Measurements from ENCODE around the gene PPFIBP2. TPM values are rescaled to one million over a fixed set of nuclear protein-coding genes. Genes with fewer than 3 reads are reported as not detected.
"Not testable (repeated sequence)": the region's sequence is repeated elsewhere in the genome, so short reads cannot be mapped to it uniquely, and the experiment has no call there.

PPFIBP2 gene
- total RNA-seq, 1 donor from 2014 or later = 63.8 TPM

DNA sequence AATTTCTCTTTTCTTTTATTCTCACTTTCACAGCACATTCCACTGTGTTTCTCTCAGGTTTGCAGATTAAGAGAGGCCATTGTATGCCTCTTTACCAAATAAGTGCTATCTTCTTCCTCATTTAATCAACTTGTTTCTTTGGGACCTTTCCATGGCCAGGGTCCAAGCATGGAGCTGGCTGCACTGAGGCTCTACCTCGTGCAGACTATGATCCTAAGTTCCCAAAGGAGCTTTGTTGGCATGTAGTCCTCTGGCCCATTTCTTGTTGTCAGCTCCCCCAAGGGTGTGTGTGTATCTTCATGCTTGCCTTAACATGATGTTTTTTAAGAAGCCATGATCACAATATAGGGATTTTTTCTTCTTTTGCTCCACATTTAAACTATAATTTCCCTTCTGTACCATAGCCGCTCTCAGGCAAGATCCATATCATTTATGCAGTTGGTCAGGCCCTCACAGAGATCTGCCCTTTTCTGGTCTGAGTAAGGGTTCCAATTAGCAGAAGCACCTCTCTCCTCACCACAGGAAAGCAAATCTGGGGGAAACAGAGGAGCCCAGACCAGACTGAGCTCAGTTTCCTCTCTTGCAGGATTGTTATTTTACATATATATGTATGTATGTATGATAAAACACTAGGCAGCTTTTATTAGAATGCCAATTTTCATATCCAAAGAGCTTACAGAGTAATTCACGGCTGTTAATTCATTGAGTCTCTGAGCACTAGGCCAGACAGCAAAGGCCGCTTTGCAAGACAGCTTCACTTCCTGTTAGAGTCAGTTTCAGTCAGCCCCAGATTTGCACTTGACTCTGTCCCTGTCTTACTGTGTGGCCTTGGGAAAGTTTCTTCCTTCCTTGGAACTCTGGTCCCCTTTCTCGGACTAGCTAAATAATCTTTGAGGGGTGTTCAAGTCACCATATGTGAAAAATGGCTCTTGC is 125.2 kb downstream of the PPFIBP2 start:
- DNase-seq = no peak

GRCh38 chr11:7639643-7640025 is 125.8 kb downstream of the PPFIBP2 start:
- DNase-seq = no peak

DNA sequence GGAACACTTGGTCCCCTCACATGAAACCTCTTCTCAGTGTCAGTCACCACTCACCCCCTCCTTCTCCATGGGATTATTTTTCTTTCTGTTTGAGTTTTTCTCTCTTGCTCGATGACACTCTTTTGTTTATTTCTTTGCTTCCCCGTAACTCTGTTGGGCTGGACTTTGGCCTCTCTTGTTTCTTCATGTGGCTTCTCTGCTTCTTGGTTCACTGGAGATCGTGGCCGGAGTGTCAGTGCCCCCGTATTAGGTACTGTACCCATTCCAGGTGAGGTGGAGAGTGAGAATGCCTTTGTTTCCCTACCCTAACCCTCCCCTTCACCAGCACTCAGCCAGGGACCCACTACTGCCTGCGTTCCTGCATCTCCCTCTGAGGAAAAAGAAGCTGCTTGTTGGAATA is 127.0 kb downstream of the PPFIBP2 start:
- no peak for DNase-seq

- no peak for DNase-seq
Measured at GRCh38 chr11:7642747-7643146, 128.9 kb downstream of the PPFIBP2 start.

- DNase-seq = no peak
Measured at GRCh38 chr11:7643314-7643713, 129.5 kb downstream of the PPFIBP2 start.

- no peak for DNase-seq
Measured at GRCh38 chr11:7645206-7645605, 131.4 kb downstream of the PPFIBP2 start.

DNA sequence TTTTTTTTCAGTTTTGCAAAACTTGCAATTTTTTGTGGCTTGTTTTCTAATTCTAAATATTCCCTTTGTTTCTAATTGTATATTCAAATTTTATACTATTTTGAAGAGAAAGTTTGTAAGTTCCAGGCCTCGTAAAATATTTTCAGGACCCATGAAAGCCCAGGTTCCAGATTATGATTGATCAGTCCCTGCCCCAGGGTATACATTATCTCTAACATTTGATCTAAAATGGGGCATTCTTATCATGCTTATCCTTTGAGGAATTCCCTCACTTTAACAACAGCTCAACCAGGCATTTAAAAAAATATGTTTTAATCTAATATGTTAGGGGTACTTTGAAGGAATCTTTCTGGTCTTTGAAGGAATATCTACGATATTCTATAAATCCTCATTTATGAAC is 133.1 kb downstream of the PPFIBP2 start:
- DNase-seq = no peak

- DNase-seq = no peak
Measured at GRCh38 chr11:7648264-7648663, 134.5 kb downstream of the PPFIBP2 start.

- no peak for DNase-seq
Measured at GRCh38 chr11:7651140-7651551, 137.3 kb downstream of the PPFIBP2 start.

GRCh38 chr11:7651700-7652099 is 137.9 kb downstream of the PPFIBP2 start:
- DNase-seq = no peak

DNA sequence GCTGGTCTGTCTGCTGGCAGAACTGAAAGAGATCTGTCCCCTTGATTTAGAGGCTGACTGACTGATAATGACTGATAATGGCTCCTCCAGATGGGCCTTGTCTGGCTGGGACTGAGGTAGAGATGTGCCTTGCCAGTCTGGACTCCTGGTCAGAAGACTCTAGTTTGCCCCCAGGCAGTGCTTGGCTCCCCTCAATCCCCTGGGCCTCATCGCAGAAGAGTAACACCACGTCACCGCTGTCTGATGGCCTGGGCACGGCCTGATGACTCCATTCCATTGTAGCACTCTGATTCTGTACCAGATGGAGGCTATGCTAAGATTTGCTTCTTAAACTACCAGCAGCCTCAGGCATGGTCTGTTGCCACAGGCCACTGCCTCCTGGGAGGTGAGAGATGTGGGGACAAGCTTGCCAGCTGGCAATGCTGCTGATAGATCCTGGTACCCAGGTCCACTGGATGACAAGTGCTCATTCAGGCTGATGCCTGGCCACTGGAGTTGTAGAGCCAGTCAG is 140.5 kb downstream of the PPFIBP2 start:
- no peak for DNase-seq

DNA sequence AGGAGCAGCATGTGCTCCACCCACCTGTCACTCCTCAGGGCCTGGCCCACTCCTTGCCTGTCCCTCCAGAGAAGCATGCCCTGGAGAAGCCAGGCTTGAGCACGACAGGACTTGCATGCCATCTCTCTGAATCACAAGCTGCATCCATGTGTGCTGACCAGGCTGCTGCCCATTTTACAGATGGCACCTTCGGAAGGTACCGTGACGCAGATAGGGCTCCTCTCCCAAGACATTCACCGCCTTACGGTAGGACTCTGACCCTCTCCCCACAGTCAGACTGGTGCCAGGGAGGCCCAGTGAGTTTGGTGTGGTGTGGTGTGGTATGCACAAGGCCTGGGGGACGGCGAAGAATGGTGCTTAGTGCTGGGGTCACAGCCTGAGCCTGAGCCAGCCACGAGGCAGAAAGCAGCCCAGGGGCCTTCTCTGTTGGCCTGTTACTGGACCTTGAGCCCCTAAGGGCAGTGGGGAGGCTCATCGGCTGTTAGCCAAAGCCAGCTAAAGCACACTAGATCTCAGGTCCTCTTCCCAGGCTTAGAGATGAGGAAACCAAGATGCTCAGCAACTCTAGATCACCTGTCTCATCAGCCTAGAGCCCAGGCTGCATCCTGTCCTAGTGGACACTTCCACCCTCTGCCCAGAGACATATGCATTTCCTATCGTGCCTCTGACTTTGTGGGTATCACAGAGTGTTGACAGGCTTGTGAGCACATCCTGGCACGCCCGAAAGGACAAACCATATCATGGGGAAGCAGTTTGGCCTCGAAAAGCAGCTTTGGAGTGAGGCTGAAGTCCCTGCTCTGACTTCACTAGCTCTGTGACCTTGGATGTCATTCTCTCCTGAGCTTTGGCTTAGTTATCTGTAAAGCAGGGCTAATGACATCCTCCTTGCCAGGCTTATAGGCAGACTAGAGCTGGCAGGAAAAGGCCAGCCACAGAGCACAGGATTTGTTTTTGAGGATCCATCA is 141.7 kb downstream of the PPFIBP2 start:
- DNase-seq = no peak

DNA sequence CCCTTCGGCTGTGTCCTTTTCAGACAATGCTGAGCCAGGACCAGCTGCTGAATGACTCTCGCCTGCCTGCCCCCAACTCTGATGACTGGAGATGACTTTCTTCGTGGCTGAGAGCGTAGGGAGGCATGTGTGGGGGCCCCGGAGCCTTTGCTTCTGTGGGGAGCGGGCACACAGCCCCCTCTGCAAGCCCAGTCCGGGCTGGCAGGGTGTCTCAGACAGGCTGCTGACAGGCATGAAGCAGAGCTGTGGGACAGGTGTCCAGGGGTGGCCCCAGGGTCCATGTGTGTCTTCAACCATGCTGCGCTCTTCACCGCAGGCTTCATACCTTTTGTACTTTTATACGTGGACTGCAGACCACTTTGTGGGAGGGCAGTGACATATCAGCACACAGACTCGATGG is 142.9 kb downstream of the PPFIBP2 start:
- no peak for DNase-seq

- peak; percentile 15 for DNase-seq
Measured at GRCh38 chr11:7657306-7658025, 143.7 kb downstream of the PPFIBP2 start.

DNA sequence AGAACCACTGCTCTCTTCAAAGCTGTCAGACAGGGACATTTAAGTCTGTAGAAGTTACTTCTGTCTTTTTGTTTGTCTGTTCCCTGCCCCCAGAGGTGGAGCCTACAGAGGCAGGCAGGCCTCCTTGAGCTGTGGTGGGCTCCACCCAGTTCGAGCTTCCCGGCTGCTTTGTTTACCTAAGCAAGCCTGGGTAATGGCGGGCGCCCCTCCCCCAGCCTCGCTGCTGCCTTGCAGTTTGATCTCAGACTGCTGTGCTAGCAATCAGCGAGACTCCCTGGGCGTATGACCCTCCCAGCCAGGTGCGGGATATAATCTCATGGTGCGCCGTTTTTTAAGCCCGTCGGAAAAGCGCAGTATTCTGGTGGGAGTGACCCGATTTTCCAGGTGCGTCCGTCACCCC is 149.7 kb downstream of the PPFIBP2 start:
- not testable (repeated sequence) for DNase-seq

- no peak for DNase-seq
Measured at GRCh38 chr11:7664867-7665266, 151.1 kb downstream of the PPFIBP2 start.

DNA sequence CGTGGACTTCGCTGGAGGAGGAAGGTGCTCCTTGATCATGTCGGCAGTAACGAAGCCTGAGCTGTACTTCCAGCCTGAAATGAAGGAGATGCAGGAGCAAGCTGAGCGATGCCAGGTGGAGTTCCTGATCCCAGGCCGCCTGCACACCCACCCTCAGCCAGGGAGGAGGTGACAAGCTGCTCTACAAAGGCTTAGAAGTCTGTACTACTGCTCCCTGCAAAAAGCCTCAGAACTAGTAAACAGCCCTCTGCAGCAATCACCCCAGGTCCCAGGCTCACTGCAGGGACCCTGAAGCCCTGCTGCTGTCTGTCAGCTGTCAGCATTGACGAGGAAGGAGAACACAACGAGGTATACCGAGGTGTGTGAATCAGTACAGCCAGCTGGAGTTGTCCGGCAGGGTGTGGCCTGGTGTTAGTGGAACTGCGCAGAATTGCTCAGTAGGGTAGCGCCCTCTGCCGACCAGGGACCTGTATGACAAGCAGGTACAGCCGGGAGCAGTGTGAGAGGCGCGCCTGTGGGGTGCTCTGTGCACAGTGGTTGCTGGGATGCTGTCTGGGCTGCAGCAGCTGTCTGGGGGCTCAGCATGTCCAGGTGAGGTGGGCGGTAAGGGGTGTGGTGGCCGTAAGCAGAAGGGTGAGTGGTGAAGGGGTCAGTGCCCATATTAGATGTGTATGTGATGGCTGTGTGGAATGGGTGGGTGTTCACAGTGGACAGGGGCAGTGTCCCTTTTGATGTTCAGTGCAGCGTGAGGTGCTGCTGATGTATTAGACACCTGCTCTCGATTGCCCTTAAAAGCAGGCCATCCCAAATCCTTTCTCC is 151.9 kb downstream of the PPFIBP2 start:
- DNase-seq = no peak

DNA sequence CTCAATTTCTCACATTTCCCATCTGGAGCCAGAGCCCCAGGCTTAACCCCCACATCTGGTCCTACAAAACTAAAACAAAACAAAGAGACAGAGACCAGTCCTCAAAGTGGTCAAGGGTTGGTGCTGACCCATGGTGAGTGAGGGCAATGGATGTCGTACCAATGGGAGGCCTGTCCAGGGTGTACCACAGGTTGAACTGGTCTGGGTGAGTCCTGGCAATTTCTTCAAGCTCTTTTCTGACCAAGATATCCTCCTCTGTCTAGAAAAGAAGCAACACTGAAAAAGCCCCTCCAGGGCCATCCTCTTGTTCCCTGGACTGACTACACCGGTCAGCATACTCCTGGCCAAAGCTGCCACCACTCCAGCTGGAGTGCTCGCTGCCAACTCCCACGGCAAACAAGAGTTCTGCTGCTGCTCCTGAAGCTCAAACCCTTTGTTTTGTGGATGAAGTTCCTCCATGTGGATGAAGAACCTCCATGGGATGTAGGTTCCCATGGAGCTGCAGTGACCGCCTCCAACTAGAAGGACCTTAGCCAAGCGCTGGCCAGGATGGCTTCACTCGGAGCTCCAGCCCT is 152.6 kb downstream of the PPFIBP2 start:
- DNase-seq = no peak

GRCh38 chr11:7667460-7667859 is 153.7 kb downstream of the PPFIBP2 start:
- no peak for DNase-seq

DNA sequence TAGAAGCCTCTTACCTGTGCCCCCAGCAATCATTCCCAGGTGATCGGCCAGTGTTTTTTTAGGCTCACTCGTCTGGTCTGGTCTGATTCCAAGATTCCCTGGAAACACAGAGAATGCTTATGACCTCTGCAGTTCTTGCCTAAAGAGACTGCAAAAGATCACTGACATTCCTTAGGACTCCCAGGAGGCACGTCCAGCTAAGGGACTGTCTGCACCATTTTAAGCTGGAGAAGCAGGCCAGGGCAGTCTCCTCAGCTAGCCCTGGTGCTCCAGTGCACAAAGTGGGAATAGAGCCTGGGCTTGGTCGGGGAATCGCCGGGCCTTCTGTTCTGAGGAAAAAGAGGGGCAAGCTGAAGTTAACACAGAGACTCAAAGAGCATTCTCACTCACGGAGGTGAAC is 154.7 kb downstream of the PPFIBP2 start:
- no peak for DNase-seq

DNA sequence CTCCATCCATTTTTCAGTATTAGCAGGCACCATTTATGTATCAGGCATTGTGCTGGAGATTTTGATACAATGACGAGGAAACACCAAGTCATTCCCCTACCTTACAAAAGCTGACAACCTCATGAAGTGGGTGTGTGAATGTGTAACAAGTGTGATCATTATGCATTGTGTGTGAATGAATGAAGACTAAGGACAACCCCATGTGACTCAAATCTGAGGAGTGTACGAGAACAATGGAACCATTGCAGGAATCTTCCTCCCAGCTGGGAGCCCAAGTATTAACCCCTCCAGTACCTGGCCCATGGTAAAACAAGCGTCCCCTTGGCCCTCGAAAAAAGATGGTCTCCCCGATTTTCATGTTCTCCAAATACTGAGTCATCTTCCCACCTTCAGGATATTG is 155.1 kb downstream of the PPFIBP2 start:
- no peak for DNase-seq

Data from skin of body (tissue), 2 donors.